ENCODE measurements around the gene LARGE2. TPM values are rescaled to one million over a fixed set of nuclear protein-coding genes. Genes with fewer than 3 reads are reported as not detected.
A peak's percentile ranks its signal among the peaks of the same experiment; 100 is the strongest.

Gene LARGE2
- total and polyA plus RNA-seq, 2 of the 13 experiments (the other 11 are each of a cell fraction or from before 2014, with no cell fraction given): 8.5 to 21.6 TPM

DNA sequence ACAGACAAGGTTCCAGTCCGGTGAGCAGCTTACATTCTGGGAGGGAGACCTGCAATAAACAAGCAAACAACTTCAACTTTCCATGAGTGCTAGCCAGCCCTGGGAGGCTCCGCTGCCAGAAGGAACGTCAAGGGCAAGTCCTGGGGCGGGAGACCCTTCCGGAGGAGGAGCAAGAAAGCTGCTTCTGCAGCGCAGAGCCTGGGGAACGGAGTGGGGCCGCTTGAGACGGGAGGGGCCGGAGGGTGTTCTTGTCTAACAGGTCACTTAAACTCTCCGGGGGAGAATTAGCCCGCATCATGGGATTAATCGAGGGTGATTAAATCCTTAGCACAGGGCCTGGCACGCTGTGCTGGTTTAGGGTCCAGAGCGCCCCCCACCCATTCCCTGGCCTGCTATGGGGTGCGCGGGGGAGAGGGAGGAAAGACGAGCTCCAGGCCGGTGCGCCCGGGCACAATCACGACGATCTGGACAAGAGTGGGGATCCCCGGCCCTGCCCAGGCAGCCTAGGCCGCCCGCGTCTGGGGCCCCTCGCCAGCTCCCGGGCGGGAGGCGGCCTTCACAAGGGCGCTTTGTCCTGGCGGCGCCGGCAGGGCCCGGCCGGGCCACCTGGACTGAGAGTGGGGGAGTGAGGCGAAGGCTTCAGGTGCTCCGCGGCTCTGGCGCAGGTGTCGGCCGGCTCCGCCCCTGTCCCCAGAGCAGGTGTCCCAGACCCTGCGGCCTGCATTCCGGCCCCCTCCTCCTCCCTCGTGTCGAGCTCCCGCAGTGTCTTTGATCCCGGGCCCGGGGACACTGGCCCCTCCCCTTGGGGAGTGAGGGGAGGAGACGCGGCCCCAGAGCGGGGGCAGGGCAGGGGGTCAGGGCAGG is 663 bp upstream of the LARGE2 start (continued):
- TF ChIP-seq, protein P1, sequence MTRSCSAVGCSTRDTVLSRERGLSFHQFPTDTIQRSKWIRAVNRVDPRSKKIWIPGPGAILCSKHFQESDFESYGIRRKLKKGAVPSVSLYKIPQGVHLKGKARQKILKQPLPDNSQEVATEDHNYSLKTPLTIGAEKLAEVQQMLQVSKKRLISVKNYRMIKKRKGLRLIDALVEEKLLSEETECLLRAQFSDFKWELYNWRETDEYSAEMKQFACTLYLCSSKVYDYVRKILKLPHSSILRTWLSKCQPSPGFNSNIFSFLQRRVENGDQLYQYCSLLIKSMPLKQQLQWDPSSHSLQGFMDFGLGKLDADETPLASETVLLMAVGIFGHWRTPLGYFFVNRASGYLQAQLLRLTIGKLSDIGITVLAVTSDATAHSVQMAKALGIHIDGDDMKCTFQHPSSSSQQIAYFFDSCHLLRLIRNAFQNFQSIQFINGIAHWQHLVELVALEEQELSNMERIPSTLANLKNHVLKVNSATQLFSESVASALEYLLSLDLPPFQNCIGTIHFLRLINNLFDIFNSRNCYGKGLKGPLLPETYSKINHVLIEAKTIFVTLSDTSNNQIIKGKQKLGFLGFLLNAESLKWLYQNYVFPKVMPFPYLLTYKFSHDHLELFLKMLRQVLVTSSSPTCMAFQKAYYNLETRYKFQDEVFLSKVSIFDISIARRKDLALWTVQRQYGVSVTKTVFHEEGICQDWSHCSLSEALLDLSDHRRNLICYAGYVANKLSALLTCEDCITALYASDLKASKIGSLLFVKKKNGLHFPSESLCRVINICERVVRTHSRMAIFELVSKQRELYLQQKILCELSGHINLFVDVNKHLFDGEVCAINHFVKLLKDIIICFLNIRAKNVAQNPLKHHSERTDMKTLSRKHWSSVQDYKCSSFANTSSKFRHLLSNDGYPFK (CRISPR knock-in tag; IDR thresholded peaks at IDR 0.05; ENCODE audit: borderline replicate concordance): no peak
- no peak; the same call in 1 of the 2 replicates for TF ChIP-seq ZNF564 (CRISPR knock-in tag; IDR thresholded peaks at IDR 0.05)
- no peak for TF ChIP-seq ZNF235 (CRISPR knock-in tag; IDR thresholded peaks at IDR 0.05; ENCODE audit: borderline replicate concordance)
- TF ChIP-seq ZIK1 (CRISPR knock-in tag; IDR thresholded peaks at IDR 0.05; ENCODE audit: borderline replicate concordance, low read depth): no peak
- 0 out of 2 replicates have a peak, but pooled peaks have one; percentile 31 for TF ChIP-seq ZNF605 (CRISPR knock-in tag; IDR thresholded peaks at IDR 0.05)
- TF ChIP-seq RBM39 (IDR thresholded peaks at IDR 0.05; ENCODE audit: low read depth, low read length, poor library complexity, severe bottlenecking): no peak
- TF ChIP-seq, protein P2, sequence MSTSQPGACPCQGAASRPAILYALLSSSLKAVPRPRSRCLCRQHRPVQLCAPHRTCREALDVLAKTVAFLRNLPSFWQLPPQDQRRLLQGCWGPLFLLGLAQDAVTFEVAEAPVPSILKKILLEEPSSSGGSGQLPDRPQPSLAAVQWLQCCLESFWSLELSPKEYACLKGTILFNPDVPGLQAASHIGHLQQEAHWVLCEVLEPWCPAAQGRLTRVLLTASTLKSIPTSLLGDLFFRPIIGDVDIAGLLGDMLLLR (CRISPR knock-in tag; IDR thresholded peaks at IDR 0.05): no peak; the same call in 1 of the 2 replicates
- TF ChIP-seq MEIS1 (CRISPR knock-in tag; IDR thresholded peaks at IDR 0.05; ENCODE audit: borderline replicate concordance): no peak
- TF ChIP-seq ZNF747 (CRISPR knock-in tag; IDR thresholded peaks at IDR 0.05; ENCODE audit: borderline replicate concordance): 0 out of 2 replicates have a peak, but pooled peaks have one; percentile 21
- TF ChIP-seq MIXL1 (CRISPR knock-in tag; IDR thresholded peaks at IDR 0.05): no peak
- TF ChIP-seq GABPA (IDR thresholded peaks at IDR 0.05; ENCODE audit: low read depth, low read length): no peak
- TF ChIP-seq GABPA (CRISPR knock-in tag; IDR thresholded peaks at IDR 0.05; ENCODE audit: low read depth): no peak
- TF ChIP-seq ZNF256 (CRISPR knock-in tag; conservative IDR thresholded peaks at IDR 0.05): no peak
- TF ChIP-seq, protein P3, sequence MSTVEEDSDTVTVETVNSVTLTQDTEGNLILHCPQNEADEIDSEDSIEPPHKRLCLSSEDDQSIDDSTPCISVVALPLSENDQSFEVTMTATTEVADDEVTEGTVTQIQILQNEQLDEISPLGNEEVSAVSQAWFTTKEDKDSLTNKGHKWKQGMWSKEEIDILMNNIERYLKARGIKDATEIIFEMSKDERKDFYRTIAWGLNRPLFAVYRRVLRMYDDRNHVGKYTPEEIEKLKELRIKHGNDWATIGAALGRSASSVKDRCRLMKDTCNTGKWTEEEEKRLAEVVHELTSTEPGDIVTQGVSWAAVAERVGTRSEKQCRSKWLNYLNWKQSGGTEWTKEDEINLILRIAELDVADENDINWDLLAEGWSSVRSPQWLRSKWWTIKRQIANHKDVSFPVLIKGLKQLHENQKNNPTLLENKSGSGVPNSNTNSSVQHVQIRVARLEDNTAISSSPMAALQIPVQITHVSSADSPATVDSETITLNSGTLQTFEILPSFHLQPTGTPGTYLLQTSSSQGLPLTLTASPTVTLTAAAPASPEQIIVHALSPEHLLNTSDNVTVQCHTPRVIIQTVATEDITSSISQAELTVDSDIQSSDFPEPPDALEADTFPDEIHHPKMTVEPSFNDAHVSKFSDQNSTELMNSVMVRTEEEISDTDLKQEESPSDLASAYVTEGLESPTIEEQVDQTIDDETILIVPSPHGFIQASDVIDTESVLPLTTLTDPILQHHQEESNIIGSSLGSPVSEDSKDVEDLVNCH (CRISPR knock-in tag; IDR thresholded peaks at IDR 0.05): no peak
- TF ChIP-seq MATR3 (CRISPR knock-in tag; IDR thresholded peaks at IDR 0.05): no peak
- TF ChIP-seq, protein P4, sequence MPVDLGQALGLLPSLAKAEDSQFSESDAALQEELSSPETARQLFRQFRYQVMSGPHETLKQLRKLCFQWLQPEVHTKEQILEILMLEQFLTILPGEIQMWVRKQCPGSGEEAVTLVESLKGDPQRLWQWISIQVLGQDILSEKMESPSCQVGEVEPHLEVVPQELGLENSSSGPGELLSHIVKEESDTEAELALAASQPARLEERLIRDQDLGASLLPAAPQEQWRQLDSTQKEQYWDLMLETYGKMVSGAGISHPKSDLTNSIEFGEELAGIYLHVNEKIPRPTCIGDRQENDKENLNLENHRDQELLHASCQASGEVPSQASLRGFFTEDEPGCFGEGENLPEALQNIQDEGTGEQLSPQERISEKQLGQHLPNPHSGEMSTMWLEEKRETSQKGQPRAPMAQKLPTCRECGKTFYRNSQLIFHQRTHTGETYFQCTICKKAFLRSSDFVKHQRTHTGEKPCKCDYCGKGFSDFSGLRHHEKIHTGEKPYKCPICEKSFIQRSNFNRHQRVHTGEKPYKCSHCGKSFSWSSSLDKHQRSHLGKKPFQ (CRISPR knock-in tag; IDR thresholded peaks at IDR 0.05; ENCODE audit: insufficient replicate concordance): no peak
- peak; percentile 76 for TF ChIP-seq SAP130 (CRISPR knock-in tag; IDR thresholded peaks at IDR 0.05; ENCODE audit: low read depth)
- TF ChIP-seq AGO2 (optimal IDR thresholded peaks at IDR 0.05; ENCODE audit: low read depth, low read length): peak; percentile 15
- TF ChIP-seq ELF4 (CRISPR knock-in tag; IDR thresholded peaks at IDR 0.05; ENCODE audit: borderline replicate concordance): no peak
- TF ChIP-seq ZC3H4 (CRISPR knock-in tag; IDR thresholded peaks at IDR 0.05; ENCODE audit: borderline replicate concordance): 0 out of 2 replicates have a peak, but pooled peaks have one; percentile 12
- TF ChIP-seq ZSCAN9 (CRISPR knock-in tag; IDR thresholded peaks at IDR 0.05; ENCODE audit: borderline replicate concordance): no peak

All from HepG2 (cell line).